Medulla oblongata (tissue), 1 donor: ENCODE measurements around the gene CTSL.
"Not testable (repeated sequence)": the region's sequence is repeated elsewhere in the genome, so short reads cannot be mapped to it uniquely, and the experiment has no call there.

Source experiments
- DNase-seq: peaks from one replicate; pipeline ENCODE4 v3.0.0-alpha.2; 2015; ENCODE audit errors: extremely low spot score

The CTSL gene

DNA sequence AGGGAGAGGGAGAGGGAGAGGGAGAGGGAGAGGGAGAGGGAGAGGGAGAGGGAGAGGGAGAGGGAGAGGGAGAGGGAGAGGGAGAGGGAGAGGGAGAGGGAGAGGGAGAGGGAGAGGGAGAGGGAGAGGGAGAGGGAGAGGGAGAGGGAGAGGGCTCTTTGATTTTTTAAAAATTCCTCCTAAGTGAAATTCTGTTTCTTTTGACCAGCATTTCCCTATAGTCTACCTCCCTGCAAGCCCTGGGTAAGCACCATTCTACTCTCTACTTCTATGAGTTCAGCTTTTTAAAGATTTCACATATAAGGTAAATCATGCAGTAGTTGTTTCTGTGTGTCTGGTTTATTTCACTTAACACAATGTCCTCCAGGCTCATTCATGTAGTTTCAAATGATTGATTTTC, 34.1 kb downstream of the CTSL start:
- DNase-seq, result not testable (repeated sequence)

DNA sequence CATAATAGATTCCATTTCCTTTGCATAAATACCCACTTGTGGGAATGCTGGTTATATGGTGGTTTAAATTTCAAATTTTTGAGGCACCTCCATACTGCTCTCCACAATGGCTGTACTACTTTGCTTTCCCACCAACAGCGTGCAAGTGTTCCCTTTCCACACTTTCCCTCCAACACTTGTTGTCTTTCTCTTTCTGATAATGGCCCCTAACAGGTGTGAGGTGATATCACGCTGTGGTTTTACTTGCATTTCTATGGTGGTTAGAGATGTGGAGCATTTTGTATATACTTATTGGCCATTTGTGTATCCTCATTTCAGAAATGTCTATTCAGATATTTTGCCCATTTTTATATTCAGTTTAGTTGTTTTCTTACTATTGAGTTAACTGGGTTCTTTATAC, 34.6 kb downstream of the CTSL start:
- no peak for DNase-seq

DNA sequence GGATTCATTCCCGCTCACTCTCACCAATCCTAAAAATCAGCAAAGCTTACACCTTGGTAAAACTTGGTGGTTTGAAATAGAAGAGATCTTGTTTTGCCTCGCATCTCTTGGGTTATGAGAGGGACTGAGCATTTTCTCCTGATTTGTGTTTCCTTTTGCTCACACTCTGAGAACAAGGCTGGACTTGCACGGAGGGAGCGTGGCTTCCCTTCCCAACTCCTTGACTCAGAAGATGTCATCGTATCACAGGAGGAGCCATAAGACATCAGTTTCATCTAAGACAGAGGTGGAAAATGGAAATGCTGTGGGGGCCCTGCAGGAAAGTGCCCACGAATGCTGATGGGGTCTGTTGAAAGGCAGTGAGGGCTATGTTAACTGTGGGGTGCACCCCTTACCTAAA, 37.4 kb downstream of the CTSL start:
- no peak for DNase-seq

DNA sequence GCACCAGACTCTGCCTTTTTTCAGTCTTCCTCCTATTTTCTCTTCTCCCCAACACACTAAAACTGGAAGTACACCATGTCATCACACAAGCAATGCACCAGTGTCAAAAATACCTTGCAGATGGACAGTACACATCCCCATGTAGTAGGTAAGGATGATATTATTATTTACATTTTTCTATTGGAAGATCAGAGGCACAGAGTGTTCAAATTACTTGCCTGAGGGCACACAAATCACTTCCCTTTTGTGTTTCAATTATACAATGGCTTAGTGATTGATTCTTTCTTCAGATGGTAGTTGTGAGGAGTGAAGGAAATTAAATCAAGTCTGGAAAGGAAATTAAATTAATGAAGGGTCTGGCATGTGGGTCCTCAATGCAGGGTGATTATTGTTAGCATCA, 39.6 kb downstream of the CTSL start:
- no peak for DNase-seq

DNA sequence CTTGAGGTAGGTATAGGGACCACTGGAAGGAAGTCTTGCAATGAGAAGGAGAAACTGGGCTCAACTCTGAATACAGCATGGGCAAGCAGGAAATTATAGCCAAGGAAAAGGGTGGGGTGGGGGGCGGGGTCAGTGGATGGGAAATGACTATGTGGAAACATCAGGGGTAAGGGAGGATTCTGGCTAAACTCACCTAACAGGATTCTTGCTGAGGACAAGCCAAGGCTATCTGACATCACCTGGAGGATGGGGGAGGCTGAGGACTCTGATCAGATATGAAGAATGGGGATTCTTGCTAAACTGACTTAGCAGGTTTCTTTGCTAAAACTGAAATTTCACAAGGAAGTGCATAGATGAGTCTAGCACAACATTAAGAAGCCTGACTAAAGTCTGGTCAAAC, 40.8 kb downstream of the CTSL start:
- no peak for DNase-seq

DNA sequence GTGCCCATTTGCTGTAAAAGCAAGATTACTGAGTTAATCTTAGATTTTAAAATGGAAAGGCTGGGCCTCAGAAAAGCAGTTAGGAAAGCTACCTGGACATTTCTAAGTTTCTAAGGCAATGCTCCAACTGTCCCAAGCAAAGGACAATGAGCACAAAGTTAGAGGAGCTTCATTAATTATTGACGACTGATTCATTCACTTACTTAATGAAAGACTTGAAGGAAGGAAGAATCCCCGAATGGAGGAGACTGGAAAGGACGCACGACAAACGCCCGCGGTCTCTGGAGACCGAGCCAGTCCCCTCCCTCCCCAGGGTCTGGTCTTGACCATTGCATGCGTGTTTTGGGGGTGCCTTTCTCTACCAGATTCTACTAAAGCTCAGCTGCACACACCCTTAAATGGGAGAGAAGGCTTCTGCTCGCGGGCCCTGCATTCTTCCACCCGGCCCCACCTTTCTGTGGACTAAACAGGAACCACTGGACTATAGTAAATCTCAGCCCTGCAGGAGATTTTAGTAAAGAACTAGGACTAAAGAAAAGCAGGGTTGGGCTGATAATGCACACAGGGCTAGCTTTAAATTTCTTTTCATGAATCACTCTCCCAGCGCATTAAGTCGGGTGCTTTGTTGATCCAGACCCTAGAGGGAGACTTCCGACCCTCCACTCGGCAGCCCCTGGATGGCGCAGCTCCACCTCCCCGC, 44.8 kb downstream of the CTSL start:
- no peak for DNase-seq

DNA sequence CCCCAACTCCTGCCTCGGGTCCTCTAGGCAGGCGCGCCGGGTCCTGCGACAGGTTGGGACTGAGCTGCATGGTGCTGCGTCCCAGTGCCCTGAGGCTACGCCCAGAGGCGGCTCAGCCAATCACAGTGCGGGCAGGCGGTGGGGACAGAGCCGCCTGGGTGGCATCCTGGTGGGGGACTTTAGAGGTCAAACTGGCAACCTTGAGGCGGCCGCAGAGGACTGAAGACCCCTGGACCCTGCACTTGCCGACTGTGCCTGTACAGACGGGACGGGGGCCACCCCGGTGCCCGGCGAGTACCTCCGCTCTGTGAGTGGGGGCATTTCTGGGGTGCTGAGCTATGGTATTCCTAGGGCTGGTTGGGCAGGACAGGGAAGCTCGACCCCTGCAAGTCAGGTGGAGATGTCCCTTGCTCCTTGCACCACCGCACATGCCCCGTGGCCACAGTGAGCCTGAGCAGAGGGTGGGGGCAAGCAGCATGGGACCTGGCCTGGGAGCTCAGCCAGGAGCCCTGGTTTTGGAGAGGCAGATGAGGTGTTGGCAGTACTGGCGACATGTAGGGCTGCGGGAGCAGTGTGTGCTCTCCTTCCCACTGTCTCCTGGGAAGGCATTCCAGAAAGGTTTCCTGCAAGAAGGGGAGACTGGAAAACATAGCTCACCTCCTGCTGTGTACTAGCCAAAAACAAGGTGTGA, 45.5 kb downstream of the CTSL start:
- DNase-seq, result no peak

DNA sequence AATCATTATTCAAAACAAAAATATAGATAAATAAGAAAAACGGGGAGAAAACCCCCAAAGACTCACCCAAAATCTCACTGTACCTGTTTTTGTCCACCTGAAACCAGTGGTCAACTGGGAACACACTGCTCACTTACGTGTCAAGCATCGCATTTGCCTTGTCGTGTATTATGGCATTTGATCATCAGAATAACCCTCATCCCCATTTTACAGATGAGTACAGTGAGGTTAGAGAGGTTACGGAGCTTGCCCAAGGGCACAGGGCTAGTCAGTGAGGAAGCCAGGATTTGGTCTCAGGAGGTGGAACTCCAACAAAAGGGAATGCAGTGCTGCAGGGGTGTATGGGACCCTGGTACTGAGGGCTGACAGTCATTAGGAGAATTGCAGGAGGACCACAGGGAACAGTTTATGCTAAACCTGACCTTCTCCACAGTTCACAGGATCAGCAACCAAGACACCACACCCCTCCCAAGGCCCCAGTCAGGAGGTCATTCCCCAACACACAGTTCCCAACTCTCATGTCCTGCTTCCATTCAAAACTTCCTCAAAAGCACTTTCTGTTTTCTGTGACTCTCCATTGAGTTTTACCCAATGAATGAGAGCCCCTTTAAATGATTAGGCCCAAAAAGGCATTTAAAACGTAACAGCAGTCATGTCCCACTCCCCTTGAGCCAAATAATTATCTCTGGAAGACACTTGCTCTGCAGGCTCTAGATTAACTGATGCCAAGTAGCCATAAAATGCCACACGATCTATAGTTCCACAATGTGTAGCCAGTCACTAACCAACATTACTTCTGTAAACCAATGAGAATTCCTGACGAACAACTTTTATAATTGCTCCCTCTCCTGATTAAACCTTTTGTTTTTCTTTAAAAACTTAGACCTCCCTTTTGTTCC, 50.8 kb downstream of the CTSL start:
- DNase-seq, result no peak

DNA sequence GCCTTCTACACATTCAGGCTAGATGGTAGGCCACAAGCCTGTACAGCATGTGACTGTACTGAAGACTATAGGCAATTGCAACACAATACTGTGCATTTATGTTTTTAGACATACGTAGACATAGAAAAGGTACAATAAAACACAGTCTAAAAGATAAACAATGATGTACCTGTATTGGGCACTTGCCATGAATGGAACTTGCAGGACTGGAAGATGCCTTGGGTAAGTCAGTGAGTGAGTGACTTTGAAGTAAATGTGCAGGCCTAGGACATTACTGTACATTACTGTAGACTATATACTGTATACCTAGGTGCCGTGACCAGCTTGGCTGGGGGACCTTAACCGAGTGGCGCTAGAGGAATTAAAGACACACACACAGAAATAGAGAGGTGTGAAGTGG, 53.1 kb downstream of the CTSL start:
- DNase-seq, result no peak
